IMR-90 (cell line): ENCODE results near the gene COL4A2. TPM values are rescaled to one million over a fixed set of nuclear protein-coding genes. Genes with fewer than 3 reads are reported as not detected.

Experiments used
- ATAC-seq: fragments of 200-7000 bp; cut with Tn5 transposase; 2 replicates; pipeline ENCODE4 v1.9.1; 2020; ENCODE audit warnings: low read depth, mild to moderate bottlenecking, moderate library complexity
- BruUV-seq: library from RNA; stranded (reverse); fragments of 400-500 nt; replicated peaks from 2 replicates; lab custom pipeline; 2021; lab: Mats Ljungman, UMichigan
- CTCF ChIA-PET: fragments of 300-600 bp; formaldehyde crosslinking; extraction: SDS; loops from one replicate; lab custom pipeline; 2021; ENCODE audit warnings: antibody characterized with exemption; lab: Yijun Ruan, JAX
- POLR2A ChIA-PET: fragments of 300-600 bp; sonication (Branson Sonifier 250); formaldehyde crosslinking; loops from one replicate; lab custom pipeline; 2022; ENCODE audit warnings: antibody characterized with exemption; ENCODE audit not compliant: unreplicated experiment; lab: Charles Lee
- DNase-seq: peaks from one replicate; pipeline ENCODE4 v3.0.0; 2013
- H2AFZ ChIP-seq: replicated peaks from 2 replicates; pipeline ENCODE3; 2013; ENCODE audit warnings: low read length, mild to moderate bottlenecking; ENCODE audit not compliant: poor library complexity
- H2AK5ac ChIP-seq: 2 replicates; pipeline ENCODE4 v1.6.1; 2013; ENCODE audit warnings: low read depth, low read length, inconsistent platforms
- H2AK9ac ChIP-seq: replicated peaks from 2 replicates; pipeline ENCODE3; 2013; ENCODE audit warnings: mild to moderate bottlenecking, low read depth, low read length, moderate library complexity; ENCODE audit not compliant: poor library complexity
- H2BK120ac ChIP-seq: 2 replicates; pipeline ENCODE4 v1.6.1; 2013; ENCODE audit warnings: low read depth, low read length, inconsistent platforms
- H2BK15ac ChIP-seq: 3 replicates; pipeline ENCODE4 v1.6.1; 2013; ENCODE audit warnings: low read depth, low read length, inconsistent platforms
- H2BK20ac ChIP-seq: 2 replicates; pipeline ENCODE4 v1.6.1; 2013; ENCODE audit warnings: low read depth, mild to moderate bottlenecking, inconsistent platforms, low read length, moderate library complexity
- H2BK5ac ChIP-seq: 2 replicates; pipeline ENCODE4 v1.6.1; 2013; ENCODE audit warnings: mild to moderate bottlenecking, low read depth, low read length, inconsistent platforms; ENCODE audit not compliant: poor library complexity, severe bottlenecking
- H3K14ac ChIP-seq: replicated peaks from 2 replicates; pipeline ENCODE4 v1.6.1; 2013; ENCODE audit warnings: low read depth, low read length, inconsistent platforms
- H3K18ac ChIP-seq: 2 replicates; pipeline ENCODE4 v1.6.1; 2013; ENCODE audit warnings: low read depth, low read length, control low read depth
- H3K23ac ChIP-seq: 2 replicates; pipeline ENCODE4 v1.6.1; 2013; ENCODE audit warnings: low read depth, low read length, inconsistent platforms
- H3K27ac ChIP-seq: 2 replicates; pipeline ENCODE4 v1.5.1; 2013; ENCODE audit warnings: mild to moderate bottlenecking, control low read depth, low read length; ENCODE audit not compliant: insufficient read depth
- H3K27me3 ChIP-seq: 2 replicates; pipeline ENCODE4 v1.6.1; 2013; ENCODE audit warnings: low read length; ENCODE audit not compliant: control insufficient read depth, insufficient read depth
- H3K36me3 ChIP-seq: 2 replicates; pipeline ENCODE4 v1.6.1; 2013; ENCODE audit warnings: low read length, mixed read lengths; ENCODE audit not compliant: control insufficient read depth, insufficient read depth
- H3K4ac ChIP-seq: 2 replicates; pipeline ENCODE4 v1.6.1; 2013; ENCODE audit warnings: low read depth, low read length, inconsistent platforms
- H3K4me1 ChIP-seq: 2 replicates; pipeline ENCODE4 v1.6.1; 2013; ENCODE audit warnings: low read length, mixed read lengths; ENCODE audit not compliant: control insufficient read depth, insufficient read depth
- H3K4me2 ChIP-seq: 2 replicates; pipeline ENCODE4 v1.6.1; 2013; ENCODE audit warnings: low read depth, mild to moderate bottlenecking, control low read depth, low read length, moderate library complexity
- H3K4me3 ChIP-seq: 2 replicates; pipeline ENCODE4 v1.5.1; 2013; ENCODE audit warnings: low read depth, mild to moderate bottlenecking, control low read depth, low read length, moderate library complexity; ENCODE audit not compliant: insufficient read depth
- H3K56ac ChIP-seq: 2 replicates; pipeline ENCODE4 v1.6.1; 2013; ENCODE audit warnings: low read length, inconsistent platforms; ENCODE audit not compliant: insufficient read depth; ENCODE audit errors: extremely low read depth
- H3K79me1 ChIP-seq, 2 experiments: 2 replicates each; pipeline ENCODE4 v1.6.1; 2013; ENCODE audit warnings: low read length in 2 of 2, inconsistent platforms in 1 of 2, low read depth in 1 of 2
- H3K9ac ChIP-seq: 2 replicates; pipeline ENCODE4 v1.6.1; 2013; ENCODE audit warnings: low read depth, low read length, control low read depth
- H3K9me1 ChIP-seq: 2 replicates; pipeline ENCODE4 v1.6.1; 2013; ENCODE audit warnings: low read length, inconsistent platforms; ENCODE audit not compliant: insufficient read depth
- H3K9me3 ChIP-seq: 2 replicates; pipeline ENCODE4 v1.6.1; 2013; ENCODE audit warnings: low read length; ENCODE audit not compliant: control insufficient read depth, insufficient read depth
- H4K20me1 ChIP-seq: 2 replicates; pipeline ENCODE4 v1.6.1; 2013; ENCODE audit warnings: low read length, inconsistent platforms; ENCODE audit not compliant: insufficient read depth
- H4K5ac ChIP-seq: 2 replicates; pipeline ENCODE4 v1.6.1; 2013; ENCODE audit warnings: mild to moderate bottlenecking, low read depth, low read length, control low read depth
- H4K8ac ChIP-seq, 2 experiments: 2 replicates each; pipeline ENCODE4 v1.6.1; 2013; ENCODE audit warnings: low read depth in 2 of 2, low read length in 2 of 2, control low read depth in 1 of 2, inconsistent platforms in 1 of 2
- H4K91ac ChIP-seq: 2 replicates; pipeline ENCODE4 v1.6.1; 2013; ENCODE audit warnings: low read depth, low read length, inconsistent platforms; ENCODE audit not compliant: insufficient read depth
- CEBPB ChIP-seq: IDR thresholded peaks from 2 replicates; pipeline ENCODE4 v1.6.1; 2012; ENCODE audit warnings: low read depth, low read length, improper control_type of control experiment
- CHD1 ChIP-seq: IDR thresholded peaks from 2 replicates; pipeline ENCODE4 v1.6.1; 2012; ENCODE audit warnings: low read depth, low read length, improper control_type of control experiment
- CTCF ChIP-seq: conservative IDR thresholded peaks from 2 replicates; pipeline ENCODE4 v1.5.1; 2012; ENCODE audit warnings: mild to moderate bottlenecking, low read depth, low read length, improper control_type of control experiment
- ELK1 ChIP-seq: fragments of 150-350 bp; IDR thresholded peaks from 2 replicates; pipeline ENCODE4 v1.6.1; 2016; ENCODE audit warnings: low read depth, mild to moderate bottlenecking, low read length, moderate library complexity, borderline replicate concordance
- FOS ChIP-seq: fragments of 150-350 bp; IDR thresholded peaks from 2 replicates; pipeline ENCODE4 v1.6.1; 2016; ENCODE audit warnings: low read depth, low read length
- MAFK ChIP-seq: IDR thresholded peaks from 2 replicates; pipeline ENCODE4 v1.6.1; 2012; ENCODE audit warnings: low read depth, low read length, improper control_type of control experiment
- MAZ ChIP-seq: IDR thresholded peaks from 2 replicates; pipeline ENCODE4 v1.6.1; 2012; ENCODE audit warnings: low read depth, mild to moderate bottlenecking, low read length, improper control_type of control experiment, moderate library complexity, borderline replicate concordance
- MXI1 ChIP-seq: IDR thresholded peaks from 2 replicates; pipeline ENCODE4 v1.6.1; 2012; ENCODE audit warnings: low read depth, mild to moderate bottlenecking, low read length, moderate library complexity, borderline replicate concordance
- NFE2L2 ChIP-seq: fragments of 150-350 bp; IDR thresholded peaks from 2 replicates; pipeline ENCODE4 v1.6.1; 2016; ENCODE audit warnings: low read depth, mild to moderate bottlenecking, low read length
- POLR2A ChIP-seq: IDR thresholded peaks from 2 replicates; pipeline ENCODE4 v1.6.1; 2012; ENCODE audit warnings: mild to moderate bottlenecking, low read depth, low read length
- RCOR1 ChIP-seq: IDR thresholded peaks from 2 replicates; pipeline ENCODE4 v1.6.1; 2012; ENCODE audit warnings: mild to moderate bottlenecking, low read length, improper control_type of control experiment; ENCODE audit not compliant: insufficient replicate concordance
- SMC3 ChIP-seq: fragments of 150-350 bp; IDR thresholded peaks from 2 replicates; pipeline ENCODE4 v1.6.1; 2016; ENCODE audit warnings: low read depth, mild to moderate bottlenecking, antibody characterized with exemption, low read length, moderate library complexity
- USF2 ChIP-seq: fragments of 150-350 bp; IDR thresholded peaks from 2 replicates; pipeline ENCODE4 v1.6.1; 2017; ENCODE audit warnings: mild to moderate bottlenecking, antibody characterized with exemption, low read length, low read depth
- WGBS, 2 experiments: methylation state at CpG; one replicate each; pipeline versions ENCODE4 v1.1.5 to v1.1.7; 2013; ENCODE audit warnings: missing lambda C conversion rate in 2 of 2; ENCODE audit not compliant: insufficient read length in 1 of 2; ENCODE audit errors: extremely low coverage in 2 of 2; 5-methylcytosine and 5-hydroxymethylcytosine counted together
- dilution Hi-C: fragments of 300-500 bp; cut with HindIII; formaldehyde crosslinking; loops from one replicate; pipeline ENCODE4 v1.14.3; 2018; ENCODE audit warnings: low sequenced_read_pairs; ENCODE audit not compliant: unreplicated experiment
- in situ Hi-C: fragments of 300-500 bp; cut with MboI; formaldehyde crosslinking; loops from 3 replicates; pipeline ENCODE4 v1.14.3; 2019; ENCODE audit warnings: low sequenced_read_pairs, inconsistent platforms, mixed read lengths
- intact Hi-C: fragments of 100-400 bp; cut with micrococcal nuclease; formaldehyde crosslinking; loops from 2 replicates; pipeline ENCODE4 v1.10.0; 2022
- polyA plus RNA-seq, 3 experiments: library from polyadenylated mRNA; depleted of rRNA; stranded (reverse); fragments of >200 nt; gene quantifications; 2 replicates each; pipeline ENCODE4 v1.2.3, GENCODE V29; 2012; ENCODE audit warnings: low replicate concordance in 1 of 3
- total RNA-seq: library from RNA; depleted of rRNA; stranded (reverse); fragments of >200 nt; gene quantifications from 2 replicates; pipeline ENCODE4 v1.2.3, GENCODE V29; 2012

The COL4A2 gene
- total and polyA plus RNA-seq, 2 of the 4 experiments (the other 2 are of a cell fraction) = 90.7 to 457 TPM

- in situ Hi-C loops (no loop called here), dilution Hi-C loops (no loop called here), intact Hi-C loops (no loop called here)
- H2BK20ac ChIP-seq = no peak overlapping the region
- peaks cover 78% of the 10 kb centered on the region for H3K36me3 ChIP-seq
- H3K4me3 ChIP-seq = no peak overlapping the region
- no peak overlapping the region for H2BK120ac ChIP-seq
- H4K91ac ChIP-seq = no peak overlapping the region
- ChIA-PET POLR2A (interaction anchor here (0.5 kb wide), 1 partner anchor 237 kb away, joined by 4 read pairs; no protein-coding TSS in a partner anchor), CTCF (no interaction called here)
- peaks cover 16% of the 10 kb centered on the region for H3K9me1 ChIP-seq
- H3K9ac ChIP-seq = no peak overlapping the region
- no peak overlapping the region for H3K4me2 ChIP-seq
- no peak overlapping the region for H2BK15ac ChIP-seq
- no TSS peak for BruUV-seq
- H3K27ac ChIP-seq = no peak overlapping the region
- DNase-seq = no peak
- no peak overlapping the region for H4K5ac ChIP-seq
- no peak overlapping the region for H2AK9ac ChIP-seq
- no peak overlapping the region for H3K18ac ChIP-seq
- H3K4me1 ChIP-seq = no peaks in the 10 kb centered on the region
- no peak for ATAC-seq
- H2AK5ac ChIP-seq = no peak overlapping the region
- H3K27me3 ChIP-seq = no peaks in the 10 kb centered on the region
- TF ChIP-seq CHD1 = no peak
- no peak for TF ChIP-seq MAZ
- TF ChIP-seq CEBPB = no peak
- no peak for TF ChIP-seq SMC3
- no peak for TF ChIP-seq MAFK
- no peak for TF ChIP-seq FOS
- no peak for TF ChIP-seq RCOR1
- no peak for TF ChIP-seq POLR2A
- TF ChIP-seq USF2 = no peak
- no peak for TF ChIP-seq CTCF
- no peak for TF ChIP-seq MXI1
- TF ChIP-seq NFE2L2 = no peak
- TF ChIP-seq ELK1 = no peak
- H4K8ac ChIP-seq = no peak overlapping the region
- 100% methylated on average over 4 of the region's 16 CpGs; no CpG with 5 or more reads in 1 of the 2 experiments for WGBS, 2 experiments
- H3K23ac ChIP-seq = no peak overlapping the region
- H3K9me3 ChIP-seq = no peaks in the 10 kb centered on the region
- no peak overlapping the region for H3K4ac ChIP-seq
- H2AFZ ChIP-seq = no peak overlapping the region
- no peak overlapping the region for H3K56ac ChIP-seq
- H2BK5ac ChIP-seq = no peak overlapping the region
- H3K79me1 ChIP-seq = peaks cover 20 to 23% of the 10 kb centered on the region in 2 experiments; a peak in 3 of 4 replicates
- H3K14ac ChIP-seq = no peak overlapping the region
- peaks cover 16% of the 10 kb centered on the region for H4K20me1 ChIP-seq
Observed at GRCh38 chr13:110478405-110479214, 171.5 kb downstream of the COL4A2 start.
